Nephron (organoid): ENCODE data around the gene MUSK.

Source experiments
- H3K27ac Mint-ChIP-seq, 3 experiments: 2 replicates each; pipeline ENCODE4 v1.8.0; 2020; ENCODE audit warnings: mixed read lengths in 3 of 3, mild to moderate bottlenecking in 2 of 3, moderate library complexity in 1 of 3
- H3K27me3 Mint-ChIP-seq: 2 replicates; pipeline ENCODE4 v1.8.0; 2021; ENCODE audit warnings: low read depth, mild to moderate bottlenecking, moderate library complexity, mixed read lengths
- H3K36me3 Mint-ChIP-seq: 2 replicates; pipeline ENCODE4 v1.8.0; 2020; ENCODE audit warnings: low read depth, mixed read lengths
- H3K4me1 Mint-ChIP-seq: 2 replicates; pipeline ENCODE4 v1.8.0; 2020; ENCODE audit warnings: mixed read lengths
- H3K4me3 Mint-ChIP-seq, 3 experiments: 2 replicates each; pipeline ENCODE4 v1.8.0; 2020; ENCODE audit warnings: mild to moderate bottlenecking in 3 of 3, mixed read lengths in 3 of 3, moderate library complexity in 2 of 3
- H3K9me3 Mint-ChIP-seq: 2 replicates; pipeline ENCODE4 v1.8.0; 2020; ENCODE audit warnings: mixed read lengths
- TF ChIP-seq, protein P1 (sequence below), 3 experiments: fragments of 200-600 bp; sonication (generic); IDR thresholded peaks; one replicate each; pipeline ENCODE4 v1.5.0; 2021; ENCODE audit warnings: antibody characterized with exemption in 3 of 3; ENCODE audit not compliant: unreplicated experiment in 3 of 3

MUSK gene

DNA sequence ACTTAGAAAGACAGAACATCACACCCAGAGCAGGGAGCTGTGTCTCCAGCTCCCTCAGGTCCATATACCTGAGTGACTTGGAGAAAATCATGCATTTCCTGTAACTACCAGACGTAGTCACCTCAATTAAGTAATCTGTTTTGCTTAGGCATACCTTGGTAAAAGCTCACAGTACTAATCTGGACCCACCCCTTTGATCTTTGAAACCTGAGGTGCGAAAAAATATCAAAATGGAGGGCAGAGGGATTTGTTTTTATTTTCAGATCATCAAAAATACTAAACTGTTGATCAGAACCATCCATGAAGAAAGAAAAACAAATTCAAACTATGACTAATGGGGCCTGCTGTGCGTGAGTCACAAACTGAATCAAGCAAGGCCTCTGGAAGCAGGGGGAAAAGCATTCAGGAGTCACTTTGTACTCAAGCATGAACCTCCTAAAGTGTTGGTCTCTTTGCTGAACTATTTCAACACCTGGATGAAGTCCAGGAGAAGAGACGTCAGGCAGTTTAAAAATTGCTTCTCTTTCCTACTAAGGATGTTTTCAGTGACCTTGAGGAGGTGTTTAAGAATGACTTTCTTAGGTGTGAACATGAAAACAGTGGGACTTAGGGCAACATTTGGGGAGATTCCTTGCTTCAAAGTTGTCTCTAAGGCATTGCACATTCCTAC, 76.3 kb downstream of the MUSK start:
- Mint-ChIP-seq H3K36me3 (no peaks in the 10 kb centered on the region), H3K27ac (peak overlapping the region in 2 of 3 experiments; percentile 10 to 73), H3K27me3 (no peaks in the 10 kb centered on the region), H3K4me1 (peaks cover 49% of the 10 kb centered on the region), H3K4me3 (no peak overlapping the region), H3K9me3 (no peaks in the 10 kb centered on the region)
- TF ChIP-seq, protein P1, sequence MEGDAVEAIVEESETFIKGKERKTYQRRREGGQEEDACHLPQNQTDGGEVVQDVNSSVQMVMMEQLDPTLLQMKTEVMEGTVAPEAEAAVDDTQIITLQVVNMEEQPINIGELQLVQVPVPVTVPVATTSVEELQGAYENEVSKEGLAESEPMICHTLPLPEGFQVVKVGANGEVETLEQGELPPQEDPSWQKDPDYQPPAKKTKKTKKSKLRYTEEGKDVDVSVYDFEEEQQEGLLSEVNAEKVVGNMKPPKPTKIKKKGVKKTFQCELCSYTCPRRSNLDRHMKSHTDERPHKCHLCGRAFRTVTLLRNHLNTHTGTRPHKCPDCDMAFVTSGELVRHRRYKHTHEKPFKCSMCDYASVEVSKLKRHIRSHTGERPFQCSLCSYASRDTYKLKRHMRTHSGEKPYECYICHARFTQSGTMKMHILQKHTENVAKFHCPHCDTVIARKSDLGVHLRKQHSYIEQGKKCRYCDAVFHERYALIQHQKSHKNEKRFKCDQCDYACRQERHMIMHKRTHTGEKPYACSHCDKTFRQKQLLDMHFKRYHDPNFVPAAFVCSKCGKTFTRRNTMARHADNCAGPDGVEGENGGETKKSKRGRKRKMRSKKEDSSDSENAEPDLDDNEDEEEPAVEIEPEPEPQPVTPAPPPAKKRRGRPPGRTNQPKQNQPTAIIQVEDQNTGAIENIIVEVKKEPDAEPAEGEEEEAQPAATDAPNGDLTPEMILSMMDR (IDR thresholded peaks at IDR 0.05; ENCODE audit: unreplicated experiment in 3 of 3): no peak

DNA sequence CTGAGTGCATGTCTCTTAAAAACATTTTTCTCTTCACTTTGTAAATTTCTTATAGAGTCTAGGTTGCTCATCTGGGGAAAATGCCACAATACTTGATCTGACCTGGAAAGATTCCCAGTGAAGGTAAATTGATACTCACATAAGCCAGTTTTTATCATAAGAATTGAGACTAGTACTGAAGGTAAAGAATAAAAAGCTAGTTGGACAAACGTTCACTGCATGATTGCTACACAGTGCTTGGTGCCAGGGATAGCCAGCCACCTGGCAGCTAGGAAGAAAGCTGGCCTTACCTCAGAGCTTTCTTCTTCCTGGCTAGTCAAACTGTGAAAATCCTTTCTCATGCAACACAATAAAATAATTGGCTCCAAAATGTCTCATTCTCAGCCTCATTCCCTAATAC, 77.1 kb downstream of the MUSK start:
- Mint-ChIP-seq H3K27me3 (no peaks in the 10 kb centered on the region), H3K36me3 (no peaks in the 10 kb centered on the region), H3K4me1 (peaks cover 57% of the 10 kb centered on the region), H3K4me3 (no peak overlapping the region), H3K9me3 (no peaks in the 10 kb centered on the region), H3K27ac (peak overlapping the region in 2 of 3 experiments; percentile 69 to 73)
- TF ChIP-seq, protein P1 (IDR thresholded peaks at IDR 0.05; ENCODE audit: unreplicated experiment in 3 of 3): no peak

DNA sequence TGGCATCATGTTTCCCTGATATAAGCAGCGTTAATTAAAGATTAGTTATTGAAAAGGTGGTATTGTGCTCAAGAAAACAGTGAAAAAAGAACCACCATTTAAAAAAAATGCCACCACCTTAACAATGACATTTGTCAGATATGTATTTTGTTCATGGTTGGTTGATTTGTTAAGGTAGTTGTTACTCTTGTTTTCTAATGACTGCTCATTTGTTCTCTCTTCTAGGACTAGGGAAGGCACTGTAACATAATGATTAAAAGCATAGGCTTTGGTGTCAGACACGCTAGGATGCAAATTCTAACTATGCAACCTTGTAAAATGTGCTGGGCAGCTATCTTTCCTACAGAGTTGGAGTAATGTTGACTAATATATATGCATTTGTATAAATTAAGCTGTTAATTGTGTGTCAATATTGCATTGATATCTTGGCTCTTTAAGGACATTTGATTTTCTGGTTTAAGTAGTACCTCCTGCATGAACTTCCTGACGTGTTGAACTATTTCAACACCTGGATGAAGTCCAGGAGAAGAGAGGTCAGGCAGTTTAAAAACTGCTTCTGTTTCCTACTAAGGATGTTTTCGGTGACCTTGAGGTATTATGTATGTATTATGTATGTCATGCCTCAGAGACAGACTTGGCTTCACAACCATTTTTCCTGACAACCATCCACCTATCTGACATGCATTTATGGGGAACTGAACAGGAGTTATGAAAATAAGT, 77.8 kb downstream of the MUSK start:
- H3K4me1 Mint-ChIP-seq: peaks cover 57% of the 10 kb centered on the region
- H3K27ac Mint-ChIP-seq: peak overlapping the region in 2 of 3 experiments; percentile 69 to 73
- TF ChIP-seq, protein P1 (IDR thresholded peaks at IDR 0.05; ENCODE audit: unreplicated experiment in 3 of 3): no peak
- no peaks in the 10 kb centered on the region for H3K36me3 Mint-ChIP-seq
- H3K27me3 Mint-ChIP-seq: no peaks in the 10 kb centered on the region
- H3K4me3 Mint-ChIP-seq: no peak overlapping the region
- no peaks in the 10 kb centered on the region for H3K9me3 Mint-ChIP-seq

DNA sequence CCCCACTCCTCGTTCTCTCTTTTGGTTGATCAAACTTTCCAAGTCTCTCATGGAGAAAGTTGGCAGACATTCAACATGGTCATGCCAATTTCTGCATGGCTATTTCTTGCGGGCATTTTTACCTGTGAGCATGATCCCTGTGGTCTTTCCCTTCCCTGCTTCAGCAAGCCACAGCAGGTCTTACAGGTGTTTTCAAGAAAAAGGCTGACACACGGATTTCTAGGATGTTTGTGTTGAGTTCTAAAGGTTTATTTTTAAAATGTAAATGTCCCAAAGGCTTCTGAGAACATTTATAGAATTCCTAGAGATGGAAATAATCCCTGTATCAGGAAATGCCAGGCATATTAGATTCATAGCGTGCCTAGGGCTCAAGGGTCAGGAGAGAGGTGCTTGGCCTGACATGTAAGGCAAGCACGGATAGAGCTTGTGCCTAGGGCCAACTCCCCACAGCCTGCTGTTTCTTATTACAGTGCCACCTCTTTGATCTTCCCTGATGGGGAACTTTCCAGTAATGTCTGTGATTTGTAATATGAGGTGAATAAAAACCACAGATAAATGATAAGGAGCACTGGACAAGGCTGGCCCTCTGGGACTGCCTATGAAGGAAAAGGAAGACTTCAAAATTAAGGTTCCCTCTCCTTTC, 79.8 kb downstream of the MUSK start:
- peaks cover 48% of the 10 kb centered on the region for H3K4me1 Mint-ChIP-seq
- no peak overlapping the region for H3K27ac Mint-ChIP-seq
- no peak overlapping the region for H3K4me3 Mint-ChIP-seq
- TF ChIP-seq, protein P1 (IDR thresholded peaks at IDR 0.05; ENCODE audit: unreplicated experiment in 3 of 3): no peak
- no peaks in the 10 kb centered on the region for H3K36me3 Mint-ChIP-seq
- no peaks in the 10 kb centered on the region for H3K9me3 Mint-ChIP-seq
- no peaks in the 10 kb centered on the region for H3K27me3 Mint-ChIP-seq

DNA sequence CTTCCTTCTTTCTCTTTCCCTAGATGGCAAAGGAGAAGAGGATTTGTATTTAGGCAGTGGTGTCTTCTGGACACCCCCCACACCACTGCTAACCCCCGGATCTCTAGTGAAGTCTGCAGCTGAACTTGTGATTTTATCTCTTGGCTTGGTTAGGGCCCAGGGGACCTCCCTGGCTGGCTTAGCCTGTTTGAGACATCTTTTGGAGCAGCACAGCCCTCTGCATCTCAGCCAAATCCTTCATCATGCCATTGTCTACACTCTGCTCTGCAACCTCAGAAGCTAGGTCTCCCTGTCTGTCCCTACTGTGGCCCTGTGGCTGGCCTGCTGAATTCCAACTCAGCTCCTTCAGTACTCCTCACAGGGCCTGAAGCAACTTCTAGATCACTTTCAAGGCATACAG, 81.7 kb downstream of the MUSK start:
- no peaks in the 10 kb centered on the region for H3K27me3 Mint-ChIP-seq
- H3K4me3 Mint-ChIP-seq: no peak overlapping the region
- peaks cover 37% of the 10 kb centered on the region for H3K4me1 Mint-ChIP-seq
- H3K27ac Mint-ChIP-seq: peak overlapping the region in 1 of 3 experiments; percentile 47
- H3K36me3 Mint-ChIP-seq: no peaks in the 10 kb centered on the region
- TF ChIP-seq, protein P1 (IDR thresholded peaks at IDR 0.05; ENCODE audit: unreplicated experiment in 3 of 3): no peak
- no peaks in the 10 kb centered on the region for H3K9me3 Mint-ChIP-seq
